ENCODE measurements around the gene ECT2L. TPM values are rescaled to one million over a fixed set of nuclear protein-coding genes. Genes with fewer than 3 reads are reported as not detected.

The ECT2L gene
- total RNA-seq, 2 donors from 2014 or later, result not detected

DNA sequence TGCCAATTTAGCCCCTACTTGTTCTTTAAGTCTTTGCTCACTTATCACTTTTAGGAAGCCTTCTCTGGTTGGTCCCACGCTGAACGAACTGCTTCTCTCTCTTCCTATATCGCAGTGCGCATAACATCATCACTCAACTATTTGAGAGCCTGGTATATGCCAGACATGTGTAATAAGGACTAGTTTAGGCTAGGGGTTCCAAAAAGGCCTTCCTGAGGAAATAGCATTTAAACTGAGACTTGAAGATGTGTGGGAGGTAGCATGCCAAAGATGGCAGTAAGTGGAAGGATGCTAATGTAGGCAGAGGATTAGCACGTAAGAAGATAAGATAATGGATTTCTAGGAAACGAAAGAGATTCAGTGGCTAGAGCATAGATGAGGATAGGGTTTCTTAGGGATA lies 17.6 kb upstream of the ECT2L start:
- no peaks in the 10 kb centered on the region for H3K4me1 ChIP-seq (ENCODE audit: control insufficient read depth, insufficient read depth, low read length)
- no peak overlapping the region for H3K4me3 Mint-ChIP-seq
- no peak overlapping the region for H3K4me3 ChIP-seq (ENCODE audit: low read length)
- H3K4me1 Mint-ChIP-seq, result peaks cover 5% of the 10 kb centered on the region
- H3K9ac ChIP-seq (ENCODE audit: extremely low read depth, low read length, poor library complexity, severe bottlenecking), result no peak overlapping the region
- H3K9me3 Mint-ChIP-seq, result no peaks in the 10 kb centered on the region
- 86 to 94% methylated on average over 4 to 6 of the region's 6 CpGs for WGBS, 2 experiments (ENCODE audit: insufficient coverage in 1 of 2, insufficient read length in 1 of 2)
- H3K27me3 Mint-ChIP-seq (ENCODE audit: insufficient read depth), result no peaks in the 10 kb centered on the region
- no peaks in the 10 kb centered on the region for H3K36me3 ChIP-seq (ENCODE audit: control insufficient read depth, insufficient read depth, low read length)
- no peak overlapping the region for H3K27ac ChIP-seq (ENCODE audit: low read depth, low read length)
- peaks cover 2% of the 10 kb centered on the region for H3K36me3 Mint-ChIP-seq (ENCODE audit: low read depth)
- no peaks in the 10 kb centered on the region for H3K9me3 ChIP-seq (ENCODE audit: control insufficient read depth, low read length)
- no peak overlapping the region for H3K27ac Mint-ChIP-seq
- no peaks in the 10 kb centered on the region for H3K27me3 ChIP-seq (ENCODE audit: control insufficient read depth, insufficient read depth, low read length, poor library complexity, severe bottlenecking)
- no peak for DNase-seq
- TF ChIP-seq CTCF (conservative IDR thresholded peaks at IDR 0.05), result no peak

DNA sequence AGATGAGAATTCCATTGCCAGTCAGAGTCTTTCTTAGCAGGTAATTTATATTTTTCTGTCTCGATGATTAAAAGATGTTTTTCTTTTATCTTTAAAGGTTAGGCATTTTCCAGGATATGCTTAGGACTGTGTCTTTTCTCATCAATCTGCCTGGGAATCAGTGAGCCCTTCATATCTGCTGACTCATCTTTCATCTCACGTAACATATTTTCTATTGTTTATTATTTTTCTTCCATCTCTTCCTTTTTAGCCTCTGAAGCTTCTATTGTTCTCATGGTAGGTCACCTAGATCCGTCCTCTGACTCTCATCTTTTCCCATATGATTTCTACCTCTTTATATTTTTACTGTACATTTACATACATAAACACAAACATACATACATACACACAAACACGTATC lies 13.6 kb upstream of the ECT2L start:
- WGBS, 2 experiments (ENCODE audit: insufficient coverage in 1 of 2, insufficient read length in 1 of 2), result 91 to 92% methylated on average over 3 to 4 of the region's 4 CpGs
- Histone ChIP-seq H3K9me3 (ENCODE audit: control insufficient read depth, low read length) (no peaks in the 10 kb centered on the region), H3K27me3 (ENCODE audit: control insufficient read depth, insufficient read depth, low read length, poor library complexity, severe bottlenecking) (no peaks in the 10 kb centered on the region), H3K27ac (ENCODE audit: low read depth, low read length) (no peak overlapping the region), H3K9ac (ENCODE audit: extremely low read depth, low read length, poor library complexity, severe bottlenecking) (no peak overlapping the region), H3K36me3 (ENCODE audit: control insufficient read depth, insufficient read depth, low read length) (no peaks in the 10 kb centered on the region), H3K4me1 (ENCODE audit: control insufficient read depth, insufficient read depth, low read length) (no peaks in the 10 kb centered on the region), H3K4me3 (ENCODE audit: low read length) (no peak overlapping the region)
- Mint-ChIP-seq H3K36me3 (ENCODE audit: low read depth) (peaks cover 5% of the 10 kb centered on the region), H3K27ac (no peak overlapping the region), H3K4me1 (no peaks in the 10 kb centered on the region), H3K9me3 (no peaks in the 10 kb centered on the region), H3K4me3 (no peak overlapping the region), H3K27me3 (ENCODE audit: insufficient read depth) (no peaks in the 10 kb centered on the region)
- TF ChIP-seq CTCF (conservative IDR thresholded peaks at IDR 0.05), result no peak
- DNase-seq, result no peak

- no peaks in the 10 kb centered on the region for H3K4me1 Mint-ChIP-seq
- no peak for TF ChIP-seq CTCF (conservative IDR thresholded peaks at IDR 0.05)
- H3K4me1 ChIP-seq (ENCODE audit: control insufficient read depth, insufficient read depth, low read length), result no peaks in the 10 kb centered on the region
These were observed 10.8 kb upstream of the ECT2L start for GRCh38 chr6:138785079-138785478.

More at GRCh38 chr6:138785079-138785478, 10.8 kb upstream of the ECT2L start:
- no peaks in the 10 kb centered on the region for H3K9me3 ChIP-seq (ENCODE audit: control insufficient read depth, low read length)
- H3K4me3 ChIP-seq (ENCODE audit: low read length), result no peak overlapping the region
- Mint-ChIP-seq H3K36me3 (ENCODE audit: low read depth) (peaks cover 11% of the 10 kb centered on the region), H3K9me3 (no peaks in the 10 kb centered on the region), H3K4me3 (no peak overlapping the region), H3K27me3 (ENCODE audit: insufficient read depth) (no peaks in the 10 kb centered on the region), H3K27ac (no peak overlapping the region)
- no peaks in the 10 kb centered on the region for H3K36me3 ChIP-seq (ENCODE audit: control insufficient read depth, insufficient read depth, low read length)
- H3K27me3 ChIP-seq (ENCODE audit: control insufficient read depth, insufficient read depth, low read length, poor library complexity, severe bottlenecking), result no peaks in the 10 kb centered on the region
- no peak overlapping the region for H3K9ac ChIP-seq (ENCODE audit: extremely low read depth, low read length, poor library complexity, severe bottlenecking)
- DNase-seq, result no peak
- WGBS, 2 experiments (ENCODE audit: insufficient coverage in 1 of 2, insufficient read length in 1 of 2), result 93 to 95% methylated on average over 4 of the region's 4 CpGs
- no peak overlapping the region for H3K27ac ChIP-seq (ENCODE audit: low read depth, low read length)
